Progenitor cell of endocrine pancreas (in vitro differentiated cells): ENCODE data around the gene ZCCHC9. TPM values are rescaled to one million over a fixed set of nuclear protein-coding genes. Genes with fewer than 3 reads are reported as not detected.

Experiments
- DNase-seq: peaks from one replicate; pipeline ENCODE4 v3.0.0; 2021; ENCODE audit warnings: low spot score; ENCODE audit not compliant: unreplicated experiment
- H3K27ac Mint-ChIP-seq: 2 replicates; pipeline ENCODE4 v1.8.0; 2021; ENCODE audit warnings: mild to moderate bottlenecking, moderate library complexity, mixed read lengths
- H3K27me3 Mint-ChIP-seq: 2 replicates; pipeline ENCODE4 v1.8.0; 2021; ENCODE audit warnings: mixed read lengths
- H3K36me3 Mint-ChIP-seq: 2 replicates; pipeline ENCODE4 v1.8.0; 2022; ENCODE audit warnings: mixed read lengths; ENCODE audit not compliant: insufficient read depth
- H3K4me1 Mint-ChIP-seq: 2 replicates; pipeline ENCODE4 v1.8.0; 2021; ENCODE audit warnings: low read depth, mixed read lengths
- H3K4me3 Mint-ChIP-seq: 2 replicates; pipeline ENCODE4 v1.8.0; 2021; ENCODE audit warnings: low read depth, mild to moderate bottlenecking, moderate library complexity, mixed read lengths
- H3K9me3 Mint-ChIP-seq: 2 replicates; pipeline ENCODE4 v1.8.0; 2021; ENCODE audit warnings: low read depth, mixed read lengths
- total RNA-seq: library from RNA; stranded (reverse); gene quantifications from 2 replicates; pipeline ENCODE4 v1.2.1, GENCODE V29; 2021
- TF ChIP-seq, protein P1 (sequence below): fragments of 200-600 bp; sonication (generic); IDR thresholded peaks from one replicate; pipeline ENCODE4 v1.5.0; 2021; ENCODE audit warnings: antibody characterized with exemption, mild to moderate bottlenecking; ENCODE audit not compliant: unreplicated experiment

The ZCCHC9 gene
- total RNA-seq, 1 donor from 2014 or later = 30.6 TPM

- H3K27ac Mint-ChIP-seq = peak overlapping the region; percentile 87
- TF ChIP-seq, protein P1, sequence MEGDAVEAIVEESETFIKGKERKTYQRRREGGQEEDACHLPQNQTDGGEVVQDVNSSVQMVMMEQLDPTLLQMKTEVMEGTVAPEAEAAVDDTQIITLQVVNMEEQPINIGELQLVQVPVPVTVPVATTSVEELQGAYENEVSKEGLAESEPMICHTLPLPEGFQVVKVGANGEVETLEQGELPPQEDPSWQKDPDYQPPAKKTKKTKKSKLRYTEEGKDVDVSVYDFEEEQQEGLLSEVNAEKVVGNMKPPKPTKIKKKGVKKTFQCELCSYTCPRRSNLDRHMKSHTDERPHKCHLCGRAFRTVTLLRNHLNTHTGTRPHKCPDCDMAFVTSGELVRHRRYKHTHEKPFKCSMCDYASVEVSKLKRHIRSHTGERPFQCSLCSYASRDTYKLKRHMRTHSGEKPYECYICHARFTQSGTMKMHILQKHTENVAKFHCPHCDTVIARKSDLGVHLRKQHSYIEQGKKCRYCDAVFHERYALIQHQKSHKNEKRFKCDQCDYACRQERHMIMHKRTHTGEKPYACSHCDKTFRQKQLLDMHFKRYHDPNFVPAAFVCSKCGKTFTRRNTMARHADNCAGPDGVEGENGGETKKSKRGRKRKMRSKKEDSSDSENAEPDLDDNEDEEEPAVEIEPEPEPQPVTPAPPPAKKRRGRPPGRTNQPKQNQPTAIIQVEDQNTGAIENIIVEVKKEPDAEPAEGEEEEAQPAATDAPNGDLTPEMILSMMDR = no peak
- H3K9me3 Mint-ChIP-seq = no peaks in the 10 kb centered on the region
- peaks cover 5% of the 10 kb centered on the region for H3K36me3 Mint-ChIP-seq
- no peak for DNase-seq
- H3K4me1 Mint-ChIP-seq = no peaks in the 10 kb centered on the region
- H3K4me3 Mint-ChIP-seq = no peak overlapping the region
- no peaks in the 10 kb centered on the region for H3K27me3 Mint-ChIP-seq
Measured at GRCh38 chr5:81315336-81315735, 13.9 kb downstream of the ZCCHC9 start.

DNA sequence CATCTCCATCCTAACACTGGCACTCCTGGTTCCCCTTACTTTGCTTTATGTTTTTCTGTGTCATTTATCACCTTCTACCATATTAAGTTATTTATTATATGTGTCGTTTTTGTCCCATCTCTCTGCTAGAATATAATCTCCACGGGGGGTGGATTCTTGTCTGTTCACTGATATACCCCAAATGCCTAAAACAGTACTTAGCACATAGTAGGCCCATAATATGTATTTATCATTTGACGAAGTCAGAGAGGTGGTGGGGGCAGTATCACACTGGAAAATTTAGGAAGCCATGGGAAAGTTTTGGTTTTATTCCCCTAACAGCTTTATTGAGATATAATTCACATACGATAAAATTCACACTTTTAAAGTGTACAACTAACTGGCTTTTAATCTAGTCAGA lies 14.4 kb downstream of the ZCCHC9 start:
- no peak for DNase-seq
- Mint-ChIP-seq H3K4me1 (no peaks in the 10 kb centered on the region), H3K4me3 (no peak overlapping the region), H3K36me3 (peaks cover 5% of the 10 kb centered on the region), H3K27ac (no peak overlapping the region), H3K27me3 (no peaks in the 10 kb centered on the region), H3K9me3 (no peaks in the 10 kb centered on the region)
- TF ChIP-seq, protein P1 = no peak

DNA sequence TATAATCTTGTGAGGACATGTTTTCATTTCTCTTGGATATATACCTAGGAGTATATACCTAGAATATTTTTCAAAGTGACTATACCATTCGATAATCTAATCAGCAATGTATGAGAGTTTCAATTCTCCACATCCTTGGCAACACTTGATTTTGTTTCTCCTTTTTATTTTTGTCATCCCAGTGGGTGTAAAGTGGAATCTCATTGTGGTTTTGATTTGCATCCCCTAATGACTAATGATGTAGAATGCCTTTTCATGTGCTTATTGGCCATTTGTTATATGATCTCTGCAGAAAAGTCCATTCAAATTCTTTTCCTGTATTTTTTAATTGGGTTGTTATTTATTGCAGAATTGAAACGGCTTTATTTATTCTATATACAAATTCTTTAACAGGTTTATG lies 15.2 kb downstream of the ZCCHC9 start:
- H3K4me1 Mint-ChIP-seq = no peaks in the 10 kb centered on the region
- no peaks in the 10 kb centered on the region for H3K9me3 Mint-ChIP-seq
- no peak for DNase-seq
- no peak overlapping the region for H3K4me3 Mint-ChIP-seq
- H3K36me3 Mint-ChIP-seq = peaks cover 5% of the 10 kb centered on the region
- TF ChIP-seq, protein P1 = no peak
- no peaks in the 10 kb centered on the region for H3K27me3 Mint-ChIP-seq
- H3K27ac Mint-ChIP-seq = no peak overlapping the region

GRCh38 chr5:81317536-81317935 lies 16.1 kb downstream of the ZCCHC9 start:
- Mint-ChIP-seq H3K27me3 (no peaks in the 10 kb centered on the region), H3K9me3 (no peaks in the 10 kb centered on the region), H3K27ac (no peak overlapping the region), H3K36me3 (peaks cover 4% of the 10 kb centered on the region), H3K4me1 (no peaks in the 10 kb centered on the region), H3K4me3 (no peak overlapping the region)
- TF ChIP-seq, protein P1 = no peak
- no peak for DNase-seq

GRCh38 chr5:81326554-81326953 lies 25.2 kb downstream of the ZCCHC9 start:
- H3K27me3 Mint-ChIP-seq = no peaks in the 10 kb centered on the region
- no peaks in the 10 kb centered on the region for H3K36me3 Mint-ChIP-seq
- H3K9me3 Mint-ChIP-seq = no peaks in the 10 kb centered on the region
- H3K4me1 Mint-ChIP-seq = no peaks in the 10 kb centered on the region
- DNase-seq = no peak
- no peak overlapping the region for H3K4me3 Mint-ChIP-seq
- TF ChIP-seq, protein P1 = no peak
- H3K27ac Mint-ChIP-seq = no peak overlapping the region
